NCI-H446 (cell line): ENCODE results near the gene MATK.
A peak's percentile ranks its signal among the peaks of the same experiment; 100 is the strongest.
"Not testable (repeated sequence)": the region's sequence is repeated elsewhere in the genome, so short reads cannot be mapped to it uniquely, and the experiment has no call there.

Source experiments
- DNase-seq, 2 experiments: peaks; one replicate each; lab custom pipeline; 2025; lab: John Stamatoyannopoulos, UW

MATK gene

GRCh38 chr19:3770136-3770999, 15.8 kb downstream of the MATK start:
- DNase-seq, result no peak

- no peak for DNase-seq
These were observed 16.7 kb downstream of the MATK start for GRCh38 chr19:3769494-3769893.

- no peak for DNase-seq
These were observed 17.5 kb downstream of the MATK start for GRCh38 chr19:3768748-3769099.

- DNase-seq, result no peak
These were observed 18.0 kb downstream of the MATK start for GRCh38 chr19:3768015-3768747.

- DNase-seq, result no peak
These were observed 19.1 kb downstream of the MATK start for GRCh38 chr19:3767050-3767449.

GRCh38 chr19:3766520-3766919, 19.7 kb downstream of the MATK start:
- DNase-seq, result no peak

- not testable (repeated sequence) for DNase-seq
These were observed 20.4 kb downstream of the MATK start for GRCh38 chr19:3765757-3766156.

- DNase-seq, result no peak
These were observed 21.1 kb downstream of the MATK start for GRCh38 chr19:3765121-3765520.

- peak; percentile 99 to 100 for DNase-seq
These were observed 23.4 kb downstream of the MATK start, which contains the start of gene MRPL54 for GRCh38 chr19:3762501-3763459. TSS of gene MRPL54 (plus strand) at chr19:3762682. CDS start at chr19:3762701, 19 bp downstream.

GRCh38 chr19:3762130-3762473, 24.1 kb downstream of the MATK start:
- DNase-seq, result no peak

- DNase-seq, result peak; percentile 94 to 96
These were observed 24.6 kb downstream of the MATK start, which contains the start of gene APBA3 for GRCh38 chr19:3761382-3762129. TSS of gene APBA3 (minus strand) at chr19:3761692. CDS start at chr19:3760264, 1,428 bp downstream.

- peak in 1 of 2 experiments; percentile 31 for DNase-seq
These were observed 25.3 kb downstream of the MATK start for GRCh38 chr19:3760871-3761361.

GRCh38 chr19:3759482-3760254, 26.5 kb downstream of the MATK start:
- no peak for DNase-seq

GRCh38 chr19:3758297-3758696, 27.9 kb downstream of the MATK start:
- DNase-seq, result not testable (repeated sequence)

- not testable (repeated sequence) for DNase-seq
These were observed 28.5 kb downstream of the MATK start for GRCh38 chr19:3757705-3758104.

GRCh38 chr19:3753631-3754410, 32.4 kb downstream of the MATK start:
- no peak for DNase-seq

- DNase-seq, result no peak
These were observed 33.7 kb downstream of the MATK start for GRCh38 chr19:3752492-3752891.

GRCh38 chr19:3751236-3751635, 34.9 kb downstream of the MATK start:
- no peak for DNase-seq

GRCh38 chr19:3750211-3750610, 36.0 kb downstream of the MATK start:
- DNase-seq, result no peak
